Ishikawa (cell line): ENCODE data around the gene MDC1.

Source experiments
- CEBPB ChIP-seq: IDR thresholded peaks from 2 replicates; pipeline ENCODE4 v1.6.1; 2012
- CREB1 ChIP-seq: IDR thresholded peaks from 2 replicates; pipeline ENCODE4 v1.6.1; 2012; ENCODE audit warnings: low read depth
- EGR1 ChIP-seq: IDR thresholded peaks from 2 replicates; pipeline ENCODE4 v1.6.1; 2012
- EP300 ChIP-seq: IDR thresholded peaks from 2 replicates; pipeline ENCODE4 v1.6.1; 2012; ENCODE audit warnings: borderline replicate concordance
- FOXM1 ChIP-seq: IDR thresholded peaks from 2 replicates; pipeline ENCODE4 v1.6.1; 2012; ENCODE audit warnings: low read depth, borderline replicate concordance
- MAX ChIP-seq: IDR thresholded peaks from 2 replicates; pipeline ENCODE4 v1.6.1; 2012
- RAD21 ChIP-seq: IDR thresholded peaks from 2 replicates; pipeline ENCODE4 v1.6.1; 2012; ENCODE audit warnings: low read depth
- REST ChIP-seq: IDR thresholded peaks from 2 replicates; pipeline ENCODE4 v1.6.1; 2012; ENCODE audit warnings: low read depth, mild to moderate bottlenecking
- TAF1 ChIP-seq: IDR thresholded peaks from 2 replicates; pipeline ENCODE4 v1.6.1; 2012; ENCODE audit warnings: low read depth, mild to moderate bottlenecking
- TCF12 ChIP-seq: IDR thresholded peaks from 2 replicates; pipeline ENCODE4 v1.6.1; 2012; ENCODE audit warnings: low read depth
- TEAD4 ChIP-seq: IDR thresholded peaks from 2 replicates; pipeline ENCODE4 v1.6.1; 2012
- USF1 ChIP-seq: IDR thresholded peaks from 2 replicates; pipeline ENCODE4 v1.6.1; 2012
- YY1 ChIP-seq: IDR thresholded peaks from 2 replicates; pipeline ENCODE4 v1.6.1; 2012; ENCODE audit warnings: low read depth
- ZBTB7A ChIP-seq: IDR thresholded peaks from 2 replicates; pipeline ENCODE4 v1.6.1; 2012; ENCODE audit warnings: low read depth

- no peak for TF ChIP-seq CEBPB
- TF ChIP-seq MAX, result no peak
- TF ChIP-seq EP300, result no peak
- no peak for TF ChIP-seq TEAD4
- no peak for TF ChIP-seq EGR1
- TF ChIP-seq FOXM1, result no peak
- TF ChIP-seq TAF1, result no peak
- TF ChIP-seq YY1, result no peak
- TF ChIP-seq RAD21, result no peak
- TF ChIP-seq TCF12, result no peak
- TF ChIP-seq REST, result no peak
- TF ChIP-seq USF1, result no peak
- no peak for TF ChIP-seq ZBTB7A
- TF ChIP-seq CREB1, result no peak
Measured at GRCh38 chr6:30703821-30704220, 13.3 kb downstream of the MDC1 start.
